Transverse colon (tissue), 4 donors: ENCODE measurements around the gene RNASE11. TPM values are rescaled to one million over a fixed set of nuclear protein-coding genes. Genes with fewer than 3 reads are reported as not detected.

ENCODE experiments used
- DNase-seq: peaks from one replicate; pipeline ENCODE4 v3.0.0-alpha.2; 2019
- H3K27ac ChIP-seq, 4 donors: fragments of 200-600 bp; sonication (generic); 2 replicates each; pipeline ENCODE4 v1.5.1; 2016 to 2018; ENCODE audit warnings: inconsistent platforms in 4 of 4
- H3K27me3 ChIP-seq: fragments of 200-600 bp; sonication (generic); 2 replicates; pipeline ENCODE4 v1.5.1; 2017; ENCODE audit warnings: inconsistent platforms
- H3K36me3 ChIP-seq, 4 donors: fragments of 200-600 bp; sonication (generic); 2 replicates each; pipeline ENCODE4 v1.5.1; 2017 to 2019; ENCODE audit warnings: inconsistent platforms in 4 of 4
- H3K4me1 ChIP-seq, 4 donors: fragments of 200-600 bp; sonication (generic); 2 replicates each; pipeline ENCODE4 v1.5.1; 2017 to 2020; ENCODE audit warnings: inconsistent platforms in 4 of 4
- H3K4me3 ChIP-seq, 4 donors: fragments of 200-600 bp; sonication (generic); 1 replicate in 1 of 4; 2 replicates in 3 of 4; pipeline versions ENCODE4 v1.5.1 to v1.6.1; 2017 to 2019; ENCODE audit warnings: inconsistent platforms in 4 of 4
- H3K9me3 ChIP-seq, 2 donors: fragments of 200-600 bp; sonication (generic); 2 replicates each; pipeline ENCODE4 v1.5.1; 2017 to 2019; ENCODE audit warnings: inconsistent platforms in 2 of 2
- CTCF ChIP-seq, 5 experiments: fragments of 200-600 bp in 3 of 5; fragments of 450-650 bp in 2 of 5; sonication (generic) in 3 of 5; IDR thresholded peaks; 1 replicate in 2 of 5; 2 replicates in 3 of 5; pipeline ENCODE4 v1.5.1; 2016 to 2017; ENCODE audit warnings: antibody characterized with exemption in 5 of 5, inconsistent platforms in 3 of 5, mild to moderate bottlenecking in 2 of 5, moderate library complexity in 1 of 5
- EP300 ChIP-seq: sonication (generic); formaldehyde crosslinking; IDR thresholded peaks from one replicate; pipeline ENCODE4 v1.6.1; 2017; ENCODE audit warnings: antibody characterized with exemption, low read depth
- POLR2A ChIP-seq: fragments of 450-650 bp; IDR thresholded peaks from one replicate; pipeline ENCODE4 v1.6.1; 2016; ENCODE audit warnings: antibody characterized with exemption, mild to moderate bottlenecking, moderate library complexity
- POLR2AphosphoS5 ChIP-seq, 3 donors: sonication (generic); formaldehyde crosslinking; IDR thresholded peaks; one replicate each; pipeline ENCODE4 v1.6.1; 2016; ENCODE audit warnings: antibody characterized with exemption in 3 of 3
- WGBS, 2 donors: methylation state at CpG; one replicate each; pipeline ENCODE4 v1.1.5; 2018; ENCODE audit warnings: low coverage in 1 of 2; 5-methylcytosine and 5-hydroxymethylcytosine counted together
- in situ Hi-C, 4 donors: fragments of 200-750 bp; cut with MboI; loops; one replicate each; pipeline versions ENCODE4 v1.15.0 to v1.15.1; 2017; ENCODE audit warnings: low sequenced_read_pairs in 3 of 4, low pct_ligation_motif_present in 1 of 4, low pct_unique_long_range_greater_than_20kb in 1 of 4
- intact Hi-C: fragments of 100-400 bp; cut with DNase I; formaldehyde crosslinking; loops from one replicate; pipeline ENCODE4 v1.15.1; 2023; ENCODE audit warnings: low total_unique reads
- total RNA-seq, 4 donors: library from RNA; depleted of rRNA; stranded (reverse); fragments of >200 nt; gene quantifications; one replicate each; pipeline ENCODE4 v1.1.0, GENCODE V29; 2016

RNASE11 gene
- total RNA-seq, 4 donors from 2014 or later: not detected

- Histone ChIP-seq H3K27ac (no peak overlapping the region), H3K4me1 (peaks cover 0 to 10% (median 4%) of the 10 kb centered on the region in 4 donors), H3K4me3 (no peak overlapping the region), H3K27me3 (no peaks in the 10 kb centered on the region), H3K36me3 (no peaks in the 10 kb centered on the region), H3K9me3 (no peaks in the 10 kb centered on the region)
- in situ Hi-C loops (loop anchor here in 3 of 4 donors (10.0 to 25.0 kb wide), 2 partner anchors 195 to 283 kb away; partner anchors contain the start of gene TEP1 (in 1 of the 3)), intact Hi-C loops (no loop called here)
- TF ChIP-seq POLR2A (no peak), EP300 (no peak), POLR2AphosphoS5 (IDR thresholded peaks at IDR 0.05) (no peak), CTCF (IDR thresholded peaks at IDR 0.05) (no peak)
- no peak for DNase-seq
- 60 to 70% methylated on average over 2 to 5 of the region's 5 CpGs for WGBS, 2 donors
Measured at GRCh38 chr14:20607617-20608016, 19.8 kb upstream of the RNASE11 start.

GRCh38 chr14:20606902-20607242 is 19.1 kb upstream of the RNASE11 start:
- no peak for DNase-seq
- Histone ChIP-seq H3K27ac (no peak overlapping the region), H3K9me3 (no peaks in the 10 kb centered on the region), H3K27me3 (no peaks in the 10 kb centered on the region), H3K36me3 (no peaks in the 10 kb centered on the region), H3K4me3 (no peak overlapping the region), H3K4me1 (peaks cover 0 to 10% (median 4%) of the 10 kb centered on the region in 4 donors)
- intact Hi-C loops (no loop called here), in situ Hi-C loops (loop anchor here in 3 of 4 donors (10.0 to 25.0 kb wide), 2 partner anchors 195 to 282 kb away; partner anchors contain the start of gene TEP1 (in 1 of the 3))
- TF ChIP-seq CTCF (IDR thresholded peaks at IDR 0.05): no peak
- 51 to 80% methylated on average over 1 to 2 of the region's 2 CpGs for WGBS, 2 donors

- 43% methylated on average over 8 of the region's 8 CpGs; no CpG with 5 or more reads in 1 of the 2 donors for WGBS, 2 donors
- H3K27ac ChIP-seq: no peak overlapping the region
- H3K4me1 ChIP-seq: peaks cover 0 to 10% (median 4%) of the 10 kb centered on the region in 4 donors
- no peak for TF ChIP-seq EP300
- no peak for TF ChIP-seq POLR2AphosphoS5 (IDR thresholded peaks at IDR 0.05)
- no peak for TF ChIP-seq POLR2A
- TF ChIP-seq CTCF (IDR thresholded peaks at IDR 0.05): peak; percentile 32 to 67 (median 47)
- DNase-seq: peak; percentile 54
- no peak overlapping the region for H3K4me3 ChIP-seq
- in situ Hi-C loops (loop anchor here in 3 of 4 donors (10.0 to 25.0 kb wide), 2 partner anchors 194 to 282 kb away; partner anchors contain the start of gene TEP1 (in 1 of the 3)), intact Hi-C loops (no loop called here)
- H3K36me3 ChIP-seq: no peaks in the 10 kb centered on the region
- H3K9me3 ChIP-seq: no peaks in the 10 kb centered on the region
- no peaks in the 10 kb centered on the region for H3K27me3 ChIP-seq
Measured at GRCh38 chr14:20606190-20606901, 18.5 kb upstream of the RNASE11 start.

- no peak for TF ChIP-seq POLR2AphosphoS5 (IDR thresholded peaks at IDR 0.05)
- no peak for TF ChIP-seq EP300
- TF ChIP-seq POLR2A: no peak
- TF ChIP-seq CTCF (IDR thresholded peaks at IDR 0.05): no peak
- H3K9me3 ChIP-seq: no peaks in the 10 kb centered on the region
- no peaks in the 10 kb centered on the region for H3K36me3 ChIP-seq
- WGBS, 2 donors: 67 to 74% methylated on average over 3 to 13 of the region's 13 CpGs
- in situ Hi-C loops: loop anchor here in 3 of 4 donors (10.0 to 25.0 kb wide), 2 partner anchors 192 to 279 kb away; partner anchors contain the start of gene TEP1 (in 1 of the 3)
- intact Hi-C loops: no loop called here
- no peak overlapping the region for H3K4me3 ChIP-seq
- no peak overlapping the region for H3K27ac ChIP-seq
- DNase-seq: no peak
- H3K4me1 ChIP-seq: peaks cover 0 to 2% (median 0%) of the 10 kb centered on the region in 4 donors
- no peaks in the 10 kb centered on the region for H3K27me3 ChIP-seq
Measured at GRCh38 chr14:20603813-20604690, 16.3 kb upstream of the RNASE11 start.
